ENCODE measurements around the gene SLC34A1.

- TF ChIP-seq POLR2A (IDR thresholded peaks at IDR 0.05; ENCODE audit: low read length) (no peak), GATA1 (IDR thresholded peaks at IDR 0.05; ENCODE audit: low read depth, low read length) (no peak)
These were observed 6.4 kb downstream of the SLC34A1 start for GRCh38 chr5:177390363-177391300.
